Right lobe of liver (tissue), 6 donors: ENCODE results near the gene TIMM8A. TPM values are rescaled to one million over a fixed set of nuclear protein-coding genes. Genes with fewer than 3 reads are reported as not detected.

Experiments
- ATAC-seq, 4 donors: fragments of 200-7000 bp; cut with Tn5 transposase; one replicate each; pipeline ENCODE4 v1.9.1; 2020; ENCODE audit warnings: mild to moderate bottlenecking in 4 of 4, moderate library complexity in 4 of 4
- DNase-seq, 3 donors: peaks; one replicate each; pipeline ENCODE4 v3.0.0-alpha.2; 2020
- H3K27ac ChIP-seq, 3 donors: fragments of 200-600 bp; one replicate each; pipeline ENCODE4 v1.8.0; 2022
- H3K27me3 ChIP-seq, 2 donors: fragments of 200-600 bp; one replicate each; pipeline ENCODE4 v1.8.0; 2022
- H3K36me3 ChIP-seq, 4 donors: fragments of 200-600 bp; sonication (generic) in 1 of 4; one replicate each; pipeline versions ENCODE4 v1.5.1 to v1.8.0; 2017 to 2022; ENCODE audit warnings: control low read depth in 1 of 4
- H3K4me1 ChIP-seq, 4 donors: fragments of 200-600 bp; sonication (generic) in 1 of 4; one replicate each; pipeline versions ENCODE4 v1.5.1 to v1.8.0; 2017 to 2022; ENCODE audit warnings: control low read depth in 1 of 4
- H3K4me3 ChIP-seq, 3 donors: fragments of 200-600 bp; one replicate each; pipeline ENCODE4 v1.8.0; 2022
- H3K9me3 ChIP-seq, 4 donors: fragments of 200-600 bp; sonication (generic) in 1 of 4; one replicate each; pipeline versions ENCODE4 v1.5.1 to v1.8.0; 2017 to 2022; ENCODE audit warnings: control low read depth in 1 of 4
- POLR2A ChIP-seq: fragments of 450-650 bp; IDR thresholded peaks from one replicate; pipeline ENCODE4 v1.6.1; 2017; ENCODE audit warnings: antibody characterized with exemption, mild to moderate bottlenecking
- WGBS: methylation state at CpG from one replicate; pipeline ENCODE4 v1.1.6; 2018; ENCODE audit warnings: low coverage, low lambda C conversion rate; ENCODE audit not compliant: insufficient coverage; ENCODE audit errors: missing lambda C conversion rate; 5-methylcytosine and 5-hydroxymethylcytosine counted together
- intact Hi-C, 2 donors: fragments of 100-400 bp; cut with DNase I; formaldehyde crosslinking; loops; one replicate each; pipeline versions ENCODE4 v1.11.2 to v1.14.1; 2022
- total RNA-seq, 6 experiments: library from RNA; depleted of rRNA in 2 of 6; stranded (reverse); fragments of >200 nt in 2 of 6; fragmentation: NEBNext Ultra II Directional in 3 of 6; extraction: Animal tissue kit (Norgen Biotek cat#: 25700) in 3 of 6; gene quantifications; one replicate each; pipeline versions ENCODE4 v1.1.0 to v1.2.4, GENCODE V29; 2016 to 2023
- TF ChIP-seq, protein P1 (sequence below), 4 donors: fragments of 200-600 bp in 3 of 4; fragments of 450-650 bp in 1 of 4; IDR thresholded peaks; one replicate each; pipeline versions ENCODE4 v1.5.1 to v1.8.0; 2016 to 2022; ENCODE audit warnings: antibody characterized with exemption in 4 of 4, mild to moderate bottlenecking in 2 of 4
- donor health status: DM: no; HTN: yes; CAD: no.
- donor health status: DM: no; HTN: no; CAD: no.
- donor health status: DM: no; HTN: no; CAD: no.
- donor health status: DM: no; HTN: yes; CAD: no.
- donor health status: DM: no; HTN: yes; CAD: no.

TIMM8A gene
- total RNA-seq, 6 experiments from 2014 or later, result 8.6 to 23.9 (median 15.7) TPM

DNA sequence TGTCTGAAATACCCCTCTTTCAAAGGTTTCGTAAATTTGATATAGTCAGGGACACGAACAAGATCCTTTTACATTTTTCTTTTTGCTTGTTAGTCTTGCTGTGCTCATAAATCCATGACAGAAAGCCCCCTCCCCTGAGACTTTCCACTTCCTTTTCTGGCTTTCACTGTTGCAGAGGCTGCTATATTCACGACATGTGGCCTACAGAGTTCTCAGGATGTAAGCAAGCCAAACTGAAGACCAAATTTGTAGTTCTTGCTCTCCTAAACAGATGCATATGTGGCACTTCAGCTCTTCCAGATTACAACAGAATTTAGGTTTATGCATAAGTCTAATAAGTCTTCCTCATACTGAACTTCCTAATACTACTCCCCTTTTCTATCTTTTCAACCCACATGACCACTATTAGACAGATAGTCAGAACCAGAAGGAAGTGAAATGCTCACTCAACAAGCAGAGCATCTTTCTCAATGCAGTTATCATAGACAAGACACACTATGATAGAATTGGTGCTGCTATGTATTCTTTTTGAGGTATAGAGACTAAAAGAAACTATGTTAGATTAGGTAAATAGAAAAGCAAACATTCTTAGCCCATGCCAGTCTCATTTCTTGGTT is 22.5 kb upstream of the TIMM8A start:
- Histone ChIP-seq H3K27ac (no peak overlapping the region), H3K4me3 (no peak overlapping the region), H3K9me3 (no peaks in the 10 kb centered on the region), H3K4me1 (no peaks in the 10 kb centered on the region), H3K27me3 (peaks cover 0 to 4% of the 10 kb centered on the region in 2 donors), H3K36me3 (no peaks in the 10 kb centered on the region)
- no peak for DNase-seq
- WGBS, result 41% methylated on average over 3 of the region's 3 CpGs
- no peak for ATAC-seq
- no peak for TF ChIP-seq POLR2A
- TF ChIP-seq, protein P1, sequence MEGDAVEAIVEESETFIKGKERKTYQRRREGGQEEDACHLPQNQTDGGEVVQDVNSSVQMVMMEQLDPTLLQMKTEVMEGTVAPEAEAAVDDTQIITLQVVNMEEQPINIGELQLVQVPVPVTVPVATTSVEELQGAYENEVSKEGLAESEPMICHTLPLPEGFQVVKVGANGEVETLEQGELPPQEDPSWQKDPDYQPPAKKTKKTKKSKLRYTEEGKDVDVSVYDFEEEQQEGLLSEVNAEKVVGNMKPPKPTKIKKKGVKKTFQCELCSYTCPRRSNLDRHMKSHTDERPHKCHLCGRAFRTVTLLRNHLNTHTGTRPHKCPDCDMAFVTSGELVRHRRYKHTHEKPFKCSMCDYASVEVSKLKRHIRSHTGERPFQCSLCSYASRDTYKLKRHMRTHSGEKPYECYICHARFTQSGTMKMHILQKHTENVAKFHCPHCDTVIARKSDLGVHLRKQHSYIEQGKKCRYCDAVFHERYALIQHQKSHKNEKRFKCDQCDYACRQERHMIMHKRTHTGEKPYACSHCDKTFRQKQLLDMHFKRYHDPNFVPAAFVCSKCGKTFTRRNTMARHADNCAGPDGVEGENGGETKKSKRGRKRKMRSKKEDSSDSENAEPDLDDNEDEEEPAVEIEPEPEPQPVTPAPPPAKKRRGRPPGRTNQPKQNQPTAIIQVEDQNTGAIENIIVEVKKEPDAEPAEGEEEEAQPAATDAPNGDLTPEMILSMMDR (IDR thresholded peaks at IDR 0.05), result no peak
- intact Hi-C loops, result no loop called here

GRCh38 chrX:101369687-101370086 is 21.1 kb upstream of the TIMM8A start:
- intact Hi-C loops, result no loop called here
- no peak overlapping the region for H3K27ac ChIP-seq
- no peak for TF ChIP-seq POLR2A
- TF ChIP-seq, protein P1 (IDR thresholded peaks at IDR 0.05), result no peak
- no peak for ATAC-seq
- 44% methylated on average over 6 of the region's 6 CpGs for WGBS
- H3K9me3 ChIP-seq, result no peaks in the 10 kb centered on the region
- no peak for DNase-seq
- H3K27me3 ChIP-seq, result peaks cover 0 to 4% of the 10 kb centered on the region in 2 donors
- no peaks in the 10 kb centered on the region for H3K4me1 ChIP-seq
- H3K4me3 ChIP-seq, result no peak overlapping the region
- no peaks in the 10 kb centered on the region for H3K36me3 ChIP-seq

GRCh38 chrX:101368800-101369199 is 20.3 kb upstream of the TIMM8A start:
- Histone ChIP-seq H3K27ac (no peak overlapping the region), H3K4me3 (no peak overlapping the region), H3K27me3 (peaks cover 0 to 4% of the 10 kb centered on the region in 2 donors), H3K36me3 (no peaks in the 10 kb centered on the region), H3K4me1 (no peaks in the 10 kb centered on the region), H3K9me3 (no peaks in the 10 kb centered on the region)
- TF ChIP-seq POLR2A, result no peak
- TF ChIP-seq, protein P1 (IDR thresholded peaks at IDR 0.05), result no peak
- intact Hi-C loops, result no loop called here
- DNase-seq (no peak), ATAC-seq (no peak)

GRCh38 chrX:101365301-101365795 is 16.8 kb upstream of the TIMM8A start:
- Histone ChIP-seq H3K9me3 (no peaks in the 10 kb centered on the region), H3K4me1 (no peaks in the 10 kb centered on the region), H3K27me3 (no peaks in the 10 kb centered on the region), H3K27ac (no peak overlapping the region), H3K4me3 (no peak overlapping the region), H3K36me3 (no peaks in the 10 kb centered on the region)
- intact Hi-C loops, result no loop called here
- TF ChIP-seq, protein P1 (IDR thresholded peaks at IDR 0.05), result no peak
- TF ChIP-seq POLR2A, result no peak
- 100% methylated on average over 1 of the region's 1 CpG for WGBS
- no peak for DNase-seq
- no peak for ATAC-seq

GRCh38 chrX:101362757-101363156 is 14.2 kb upstream of the TIMM8A start:
- Histone ChIP-seq H3K27ac (no peak overlapping the region), H3K4me1 (no peaks in the 10 kb centered on the region), H3K36me3 (no peaks in the 10 kb centered on the region), H3K4me3 (no peak overlapping the region), H3K27me3 (no peaks in the 10 kb centered on the region), H3K9me3 (no peaks in the 10 kb centered on the region)
- intact Hi-C loops, result no loop called here
- TF ChIP-seq, protein P1 (IDR thresholded peaks at IDR 0.05), result no peak
- TF ChIP-seq POLR2A, result no peak
- ATAC-seq (no peak), DNase-seq (no peak)
